Body of pancreas (tissue), 4 donors: ENCODE data around the gene PCDHA3.

Experiments used
- CTCF ChIP-seq, 7 experiments: fragments of 450-650 bp in 4 of 7; fragments of 200-600 bp in 3 of 7; sonication (generic) in 3 of 7; IDR thresholded peaks; one replicate each; pipeline ENCODE4 v1.5.1; 2016 to 2019; ENCODE audit warnings: antibody characterized with exemption in 7 of 7
- POLR2A ChIP-seq, 3 donors: fragments of 450-650 bp; IDR thresholded peaks; one replicate each; pipeline ENCODE4 v1.6.1; 2016; ENCODE audit warnings: antibody characterized with exemption in 3 of 3, mild to moderate bottlenecking in 2 of 3

- TF ChIP-seq CTCF (IDR thresholded peaks at IDR 0.05) = no peak
- no peak for TF ChIP-seq POLR2A (IDR thresholded peaks at IDR 0.05)
Observed at GRCh38 chr5:140840978-140841962, 40.4 kb downstream of the PCDHA3 start, which contains the start of gene PCDHA8.
